Measurements from ENCODE around the gene ARHGAP18.

Gene ARHGAP18

GRCh38 chr6:129635396-129636130 lies 74.4 kb downstream of the ARHGAP18 start:
- no peak for TF ChIP-seq CTCF (IDR thresholded peaks at IDR 0.05; ENCODE audit: extremely low read depth, insufficient read depth, missing control alignments)
- DNase-seq (ENCODE audit: low spot score): no peak
- in situ Hi-C loops (cut with MboI; ENCODE audit: low pct_unique_long_range_greater_than_20kb, low sequenced_read_pairs, unreplicated experiment): no loop called here

GRCh38 chr6:129634411-129635230 lies 75.4 kb downstream of the ARHGAP18 start:
- in situ Hi-C loops (cut with MboI; ENCODE audit: low pct_unique_long_range_greater_than_20kb, low sequenced_read_pairs, unreplicated experiment): no loop called here
- no peak for TF ChIP-seq CTCF (IDR thresholded peaks at IDR 0.05; ENCODE audit: extremely low read depth, insufficient read depth, missing control alignments)
- DNase-seq (ENCODE audit: low spot score): no peak

GRCh38 chr6:129633529-129633928 lies 76.4 kb downstream of the ARHGAP18 start:
- TF ChIP-seq CTCF (IDR thresholded peaks at IDR 0.05; ENCODE audit: extremely low read depth, insufficient read depth, missing control alignments): no peak
- DNase-seq (ENCODE audit: low spot score): no peak
- in situ Hi-C loops (cut with MboI; ENCODE audit: low pct_unique_long_range_greater_than_20kb, low sequenced_read_pairs, unreplicated experiment): no loop called here

- TF ChIP-seq CTCF (IDR thresholded peaks at IDR 0.05; ENCODE audit: extremely low read depth, insufficient read depth, missing control alignments): no peak
- no peak for DNase-seq (ENCODE audit: low spot score)
- in situ Hi-C loops (cut with MboI; ENCODE audit: low pct_unique_long_range_greater_than_20kb, low sequenced_read_pairs, unreplicated experiment): no loop called here
These were observed 77.8 kb downstream of the ARHGAP18 start for GRCh38 chr6:129632172-129632613.

- TF ChIP-seq CTCF (IDR thresholded peaks at IDR 0.05; ENCODE audit: extremely low read depth, insufficient read depth, missing control alignments): no peak
- in situ Hi-C loops (cut with MboI; ENCODE audit: low pct_unique_long_range_greater_than_20kb, low sequenced_read_pairs, unreplicated experiment): no loop called here
- no peak for DNase-seq (ENCODE audit: low spot score)
These were observed 78.9 kb downstream of the ARHGAP18 start for GRCh38 chr6:129631070-129631469.

GRCh38 chr6:129630596-129630995 lies 79.4 kb downstream of the ARHGAP18 start:
- TF ChIP-seq CTCF (IDR thresholded peaks at IDR 0.05; ENCODE audit: extremely low read depth, insufficient read depth, missing control alignments): no peak
- in situ Hi-C loops (cut with MboI; ENCODE audit: low pct_unique_long_range_greater_than_20kb, low sequenced_read_pairs, unreplicated experiment): no loop called here
- DNase-seq (ENCODE audit: low spot score): no peak
